ENCODE results near the gene NUDT12.

DNA sequence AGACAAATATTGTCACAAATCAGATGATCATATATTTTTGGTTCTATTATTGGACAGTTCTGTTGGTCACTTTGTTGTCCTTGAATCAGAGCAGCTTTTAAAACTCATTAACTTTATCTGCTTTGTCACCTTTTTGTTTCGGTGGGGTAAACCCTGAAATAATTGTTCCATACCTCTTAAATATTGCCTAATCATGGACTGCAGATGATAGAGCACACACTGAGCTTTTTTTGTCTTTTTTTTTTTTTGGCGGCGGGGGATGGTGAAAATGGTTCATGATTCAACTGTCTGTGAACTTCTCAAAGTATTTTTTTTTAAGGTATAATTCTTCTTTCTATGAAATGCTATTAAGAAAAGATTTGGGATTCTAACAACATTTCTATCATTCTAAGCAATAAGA, 1.8 kb downstream of the NUDT12 start:
- TF ChIP-seq CTCF (IDR thresholded peaks at IDR 0.05) (no peak), POLR2A (IDR thresholded peaks at IDR 0.05) (no peak)

All from thyroid gland (tissue), 4 donors.